NK-92 treated with Interleukin-12 subunit alpha and Interleukin-12 subunit beta, amount 100 ng/mL, for 24 hours (cell line): ENCODE data around the gene PTPRN2.

Experiments used
- DNase-seq: peaks from one replicate; lab custom pipeline; 2025; lab: John Stamatoyannopoulos, UW

Gene PTPRN2

DNA sequence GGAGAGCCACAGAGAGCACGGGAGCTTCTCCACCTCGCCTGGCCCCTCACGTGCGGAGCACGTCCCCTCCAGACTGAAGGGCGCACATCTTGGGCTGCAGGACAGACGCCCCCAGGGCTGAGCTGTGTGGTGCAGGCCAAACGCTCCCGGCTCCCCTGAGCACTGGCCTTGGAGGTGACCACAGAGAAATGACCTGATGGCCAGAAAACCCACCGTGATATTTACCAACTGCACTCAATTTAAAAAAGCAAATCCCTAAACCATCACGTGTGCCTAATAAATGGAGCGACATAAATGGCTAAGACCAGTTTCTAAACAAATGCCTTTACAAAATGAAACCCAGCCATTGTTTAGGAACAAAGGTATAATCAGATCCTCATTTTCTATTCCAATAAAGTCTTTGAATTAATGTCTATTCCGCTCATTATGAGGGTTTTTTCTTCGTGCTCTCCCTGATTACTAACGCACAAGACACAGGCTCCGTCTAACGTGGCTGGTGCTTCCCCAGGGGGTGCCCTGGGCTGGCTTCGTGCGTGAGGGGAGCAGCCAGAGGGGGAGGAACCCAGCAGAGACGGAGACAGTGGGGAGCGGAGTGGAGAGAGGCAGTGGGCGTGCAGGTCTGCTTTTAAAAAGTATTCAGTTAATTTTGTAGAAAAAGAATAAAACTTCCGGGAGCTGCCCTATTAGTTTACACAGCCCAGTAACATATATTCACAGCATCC lies 1060.5 kb downstream of the PTPRN2 start:
- DNase-seq: no peak

DNA sequence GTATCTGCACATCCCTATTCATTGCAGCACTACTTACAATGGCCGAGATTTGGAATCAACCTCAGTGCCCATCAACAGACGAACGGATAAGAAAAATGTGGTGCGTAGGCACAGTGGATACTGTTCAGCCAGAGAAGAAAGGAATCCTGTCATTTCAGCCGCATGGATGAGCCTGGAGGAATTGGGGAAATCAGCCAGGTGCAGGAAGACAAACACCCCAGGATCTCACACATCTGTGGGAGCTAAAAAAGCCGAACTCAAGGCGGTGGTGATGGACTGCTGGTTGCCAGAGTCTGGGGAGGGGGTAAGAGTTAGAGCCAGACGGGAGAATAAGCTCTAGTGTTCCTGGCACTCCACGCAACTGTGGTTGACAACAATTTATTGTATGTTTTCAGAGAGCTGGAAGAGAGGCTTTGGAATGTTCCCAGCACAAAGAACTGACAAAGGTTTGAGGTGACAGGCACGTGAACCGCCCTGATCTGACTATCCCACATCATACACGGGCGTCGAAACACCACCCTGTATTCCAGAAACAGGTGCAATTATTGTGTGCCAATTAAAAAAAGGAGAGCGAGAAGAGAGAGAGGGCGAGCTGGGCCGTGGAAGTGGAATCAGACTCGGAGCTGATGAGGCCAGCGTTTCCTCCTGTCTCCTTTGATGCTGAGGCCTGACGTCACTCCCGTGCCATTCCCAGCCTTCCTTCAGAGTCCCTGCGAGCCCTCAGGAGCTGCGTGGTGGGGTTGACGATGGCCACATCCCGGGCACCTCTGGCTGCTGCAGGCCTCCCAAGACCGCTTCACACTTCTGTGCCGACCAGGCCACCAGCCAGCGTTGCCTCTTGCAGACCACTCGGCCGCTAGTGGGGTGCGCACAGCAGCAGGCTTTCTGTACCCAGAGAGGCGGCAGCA lies 1061.4 kb downstream of the PTPRN2 start:
- DNase-seq: no peak

DNA sequence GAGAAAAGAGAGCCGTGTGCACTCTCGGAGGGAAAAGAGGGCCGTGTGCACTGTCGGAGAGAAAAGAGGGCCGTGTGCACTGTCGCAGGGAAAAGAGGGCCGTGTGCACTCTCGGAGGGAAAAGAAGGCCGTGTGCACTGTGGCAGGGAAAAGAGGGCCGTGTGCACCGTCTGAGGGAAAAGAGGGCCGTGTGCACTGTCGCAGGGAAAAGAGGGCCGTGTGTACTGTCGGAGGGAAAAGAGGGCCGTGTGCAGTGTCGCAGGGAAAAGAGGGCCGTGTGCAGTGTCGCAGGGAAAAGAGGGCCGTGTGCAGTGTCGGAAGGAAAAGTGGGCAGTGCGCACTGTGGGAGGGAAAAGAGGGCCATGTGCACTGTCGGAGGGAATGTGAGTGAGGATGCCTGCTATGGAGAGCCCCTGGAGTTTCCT lies 1062.1 kb downstream of the PTPRN2 start:
- DNase-seq: no peak

DNA sequence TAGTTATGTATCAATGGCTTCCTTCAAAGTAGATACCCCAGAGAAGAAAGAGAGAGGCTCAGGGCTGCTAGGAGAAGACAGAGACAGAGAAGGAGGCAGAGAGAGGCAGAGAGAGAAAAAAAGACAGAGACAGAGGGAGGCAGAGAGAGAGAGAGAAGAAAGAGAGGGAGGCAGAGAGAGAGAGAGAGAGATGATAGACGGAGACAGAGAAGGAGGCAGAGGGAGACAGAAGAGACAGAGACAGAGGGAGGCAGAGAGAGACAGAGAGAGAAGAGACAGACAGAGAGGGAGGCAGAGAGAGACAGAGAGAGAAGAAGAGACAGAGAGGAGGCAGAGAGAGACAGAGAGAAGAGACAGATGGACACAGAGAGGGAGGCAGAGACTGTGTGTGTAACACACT lies 1062.9 kb downstream of the PTPRN2 start:
- no peak for DNase-seq

DNA sequence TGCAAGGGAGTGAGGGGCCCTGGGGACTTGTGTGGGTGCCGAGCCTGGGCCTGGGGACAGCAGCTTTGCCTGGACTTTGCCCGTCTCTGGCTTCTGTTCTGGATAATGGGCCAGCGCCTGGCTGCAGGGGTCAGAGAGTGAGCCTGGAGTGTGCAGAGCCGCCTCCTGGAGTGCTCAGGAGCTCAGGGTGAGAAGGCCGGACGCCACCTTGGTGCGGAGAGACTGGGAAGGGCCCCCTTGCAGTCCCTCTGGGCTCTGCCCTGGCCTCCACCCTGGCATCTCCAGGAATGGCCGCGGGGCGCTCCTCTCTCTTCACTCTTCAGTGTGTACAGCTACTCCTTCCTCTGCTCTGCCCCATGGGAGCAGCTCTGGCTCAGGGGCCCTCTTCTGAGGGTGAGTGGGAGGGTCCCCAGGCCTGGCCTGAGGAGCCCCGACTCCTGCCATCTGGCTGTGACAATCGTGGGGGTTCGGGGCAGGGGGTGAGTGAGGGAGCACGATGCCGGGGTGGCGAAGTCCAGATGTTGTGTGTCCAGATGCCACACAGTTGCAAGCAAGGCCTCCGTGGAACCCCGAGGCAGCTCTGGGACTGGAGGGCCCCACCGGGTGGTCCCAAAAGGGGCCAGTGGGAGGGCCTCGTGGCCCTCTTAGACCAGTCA lies 1063.7 kb downstream of the PTPRN2 start:
- DNase-seq: no peak

DNA sequence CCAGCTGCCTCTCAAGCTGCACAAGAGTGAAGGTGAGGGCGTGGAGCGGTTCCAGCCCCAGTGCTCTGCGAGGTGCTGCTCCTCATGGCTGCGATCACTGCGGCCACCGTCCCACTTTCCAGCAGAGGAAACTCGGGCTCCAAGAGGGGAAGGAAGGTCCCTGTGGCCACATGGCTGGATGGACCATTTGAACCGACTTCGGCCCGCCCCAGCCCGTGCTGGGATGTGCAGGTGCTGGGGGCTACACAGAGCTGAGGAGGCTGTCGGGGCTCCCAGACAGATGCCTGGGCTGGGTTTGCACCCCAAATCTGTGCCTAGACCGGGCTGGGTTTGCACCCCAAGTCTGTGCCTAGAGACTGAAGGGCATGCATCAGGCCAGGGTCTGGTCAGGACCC lies 1064.3 kb downstream of the PTPRN2 start:
- DNase-seq: no peak

DNA sequence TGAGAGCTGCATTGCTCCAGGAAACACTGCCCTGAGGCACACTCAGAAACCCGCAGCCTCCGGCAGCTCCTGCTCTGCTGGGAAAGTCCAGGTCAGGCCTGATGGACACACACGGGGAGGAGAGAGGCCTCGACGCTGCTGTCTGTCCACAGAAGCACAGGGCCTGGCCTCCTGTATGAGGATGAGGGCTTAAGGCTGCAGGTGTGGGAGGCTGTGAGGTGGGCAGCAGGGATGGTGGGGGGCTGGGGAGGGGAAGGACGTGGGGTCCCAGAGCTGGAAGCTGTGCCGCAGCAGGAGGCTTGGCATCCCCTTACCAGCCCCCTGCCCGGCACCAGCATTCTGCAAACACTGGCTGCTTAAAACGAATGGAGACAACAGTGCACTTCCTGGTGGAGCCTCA lies 1064.7 kb downstream of the PTPRN2 start:
- no peak for DNase-seq

DNA sequence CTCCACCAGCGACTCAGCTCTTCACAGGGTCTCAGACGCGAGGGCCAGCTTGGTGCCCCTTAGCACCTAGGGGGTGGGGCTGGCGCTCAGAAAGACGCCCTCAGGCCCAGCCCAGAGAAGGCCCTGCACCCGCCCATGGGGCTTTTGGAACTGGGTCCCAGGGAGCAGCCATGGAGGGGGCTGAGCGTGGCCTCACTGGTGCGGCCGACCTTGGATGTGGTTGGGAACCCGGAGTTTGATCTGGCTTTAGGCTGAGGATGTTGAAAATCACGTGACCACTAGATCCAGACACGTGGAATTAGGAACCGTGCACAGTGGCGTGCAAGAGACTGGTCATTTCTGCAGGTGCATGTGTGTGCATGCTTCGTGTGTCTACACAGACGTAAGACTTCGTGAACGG lies 1065.4 kb downstream of the PTPRN2 start:
- no peak for DNase-seq

DNA sequence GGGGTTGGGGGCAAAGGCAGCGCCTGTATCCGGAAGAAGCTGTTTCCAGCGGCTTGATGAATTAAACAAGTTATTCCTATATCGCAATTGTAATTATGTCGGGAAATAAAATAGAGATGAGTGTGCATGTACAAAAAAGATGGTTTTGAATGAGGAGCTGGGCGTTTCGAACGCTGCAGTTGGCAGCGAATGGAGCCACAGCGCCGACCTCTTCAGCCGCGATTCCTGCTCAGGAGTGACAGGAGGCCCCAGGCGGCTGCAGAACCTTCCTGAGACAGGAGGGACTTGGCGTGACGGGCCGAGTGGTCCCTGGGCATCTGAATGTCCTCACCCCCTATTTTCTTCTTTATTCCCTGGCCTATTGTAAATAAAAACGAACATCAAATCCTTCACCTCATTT lies 1065.9 kb downstream of the PTPRN2 start:
- DNase-seq: no peak

DNA sequence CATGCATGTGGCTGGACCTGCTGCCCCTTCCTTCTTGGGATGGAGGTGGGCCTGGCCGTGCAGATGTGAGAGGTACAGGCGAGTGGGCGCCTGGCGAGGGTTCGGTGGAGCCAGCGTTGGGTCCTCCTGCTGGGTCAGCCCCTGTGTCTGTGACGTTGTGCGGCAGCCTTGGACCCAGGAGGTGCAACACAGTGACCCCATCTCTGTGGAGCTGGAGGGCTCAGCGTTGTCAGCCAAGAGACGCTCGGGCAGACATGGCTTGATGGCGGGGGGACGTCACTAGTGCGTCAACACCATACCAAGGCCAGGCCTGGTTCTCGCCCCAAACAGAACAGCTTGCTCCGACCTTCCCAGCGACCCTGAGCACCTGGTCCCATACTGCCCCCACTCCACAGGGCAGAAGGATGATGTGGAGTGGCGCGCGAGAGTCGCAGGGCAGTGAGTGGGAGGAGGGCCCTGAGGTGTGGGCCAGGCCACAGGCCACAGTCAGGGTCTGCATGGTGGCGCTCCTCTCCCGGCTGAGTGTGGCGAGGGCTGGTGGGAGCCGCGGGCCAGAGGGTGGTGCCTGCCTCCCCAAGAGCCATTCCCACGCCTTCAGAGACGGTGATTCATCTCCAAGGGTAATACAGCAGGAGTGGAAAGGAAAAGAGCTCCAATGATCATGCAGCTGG lies 1066.4 kb downstream of the PTPRN2 start:
- DNase-seq: no peak

DNA sequence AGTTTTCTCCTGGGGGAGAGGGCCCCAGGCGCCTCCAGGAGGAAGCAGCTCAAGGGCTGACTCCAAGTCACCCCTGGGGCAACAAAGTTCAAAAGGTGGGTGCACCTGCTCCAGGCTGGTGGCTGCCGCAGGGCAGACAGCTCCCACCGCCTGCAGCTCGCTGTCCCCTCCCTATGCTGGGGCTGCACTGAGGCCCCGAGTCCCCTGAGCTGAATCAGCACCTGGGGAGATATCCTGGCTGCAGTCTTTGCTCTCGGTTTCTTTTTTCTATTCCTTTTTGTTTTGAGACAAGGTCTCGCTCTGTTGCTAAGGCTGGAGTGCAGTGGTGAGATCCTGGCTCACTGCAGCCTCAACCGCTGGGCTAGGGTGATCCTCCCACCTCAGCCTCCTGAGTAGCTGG lies 1067.4 kb downstream of the PTPRN2 start:
- DNase-seq: no peak

DNA sequence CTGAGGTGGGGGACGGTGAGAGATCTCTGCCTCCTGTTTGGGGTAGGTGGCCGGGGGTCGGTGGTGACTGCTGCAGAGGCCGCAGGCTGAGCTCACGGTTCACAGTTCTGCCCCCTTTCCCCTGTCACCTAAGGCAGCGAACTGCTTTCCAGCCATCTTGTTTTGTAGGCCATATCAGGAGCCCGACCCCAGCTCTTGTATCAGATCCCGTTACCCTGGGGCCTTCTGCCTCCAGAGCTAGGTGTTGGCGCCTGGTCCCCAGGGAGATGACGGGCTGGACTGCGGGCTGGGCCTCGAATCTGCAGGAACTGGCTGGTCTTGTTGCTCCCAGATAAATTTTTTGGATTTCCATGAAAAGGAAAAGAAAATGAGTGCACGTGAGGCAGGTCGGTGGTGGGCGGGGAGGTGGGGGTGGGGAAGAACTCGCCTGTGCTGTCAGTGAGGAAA lies 1067.8 kb downstream of the PTPRN2 start:
- no peak for DNase-seq

DNA sequence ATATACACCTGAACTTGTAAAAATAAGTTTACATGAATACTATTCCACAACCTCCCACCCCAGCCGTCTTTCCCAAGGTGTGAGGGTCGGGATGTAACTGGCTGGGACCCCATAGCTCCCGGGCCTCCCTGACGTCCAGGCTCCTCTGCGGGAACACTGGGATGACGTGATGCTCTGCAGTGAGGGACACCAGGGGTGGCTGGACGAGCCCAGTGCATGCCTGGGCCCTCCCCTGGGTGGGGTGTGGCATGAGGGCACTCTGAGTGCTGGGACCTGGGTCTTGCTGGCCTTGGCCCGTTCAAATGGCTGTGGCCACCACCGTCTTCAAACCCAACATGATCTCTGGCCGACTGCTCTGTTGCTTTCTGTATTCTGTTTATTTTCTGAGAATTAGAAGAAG lies 1068.4 kb downstream of the PTPRN2 start:
- DNase-seq: no peak

DNA sequence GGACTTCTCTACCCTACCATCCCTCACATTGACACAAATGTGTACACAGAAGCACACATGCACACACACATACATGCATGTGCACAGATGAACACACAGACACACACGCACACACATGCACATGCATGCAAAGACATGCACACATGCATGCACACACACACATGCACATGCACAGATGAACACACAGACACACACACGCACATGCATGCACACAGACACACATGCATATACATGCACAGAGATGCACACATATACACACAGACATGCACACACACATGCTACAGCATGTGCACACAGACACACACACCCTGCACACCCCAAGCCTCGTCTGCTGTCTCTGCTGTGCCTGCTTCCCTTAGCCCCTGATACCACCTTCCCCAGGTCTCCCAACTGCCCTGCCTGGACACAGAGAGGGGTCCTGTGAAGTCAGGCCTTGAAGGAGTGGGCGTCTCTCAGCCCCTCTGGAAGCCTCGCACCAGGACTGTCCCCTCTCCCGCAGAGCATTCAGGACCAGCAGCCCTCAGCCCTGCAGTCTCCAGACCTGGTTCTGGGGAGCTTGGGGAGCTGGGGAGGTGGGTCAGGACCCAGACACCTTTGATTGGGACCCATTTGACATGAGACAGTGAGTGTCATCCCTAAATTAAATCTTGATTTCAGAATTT lies 1069.0 kb downstream of the PTPRN2 start:
- no peak for DNase-seq

DNA sequence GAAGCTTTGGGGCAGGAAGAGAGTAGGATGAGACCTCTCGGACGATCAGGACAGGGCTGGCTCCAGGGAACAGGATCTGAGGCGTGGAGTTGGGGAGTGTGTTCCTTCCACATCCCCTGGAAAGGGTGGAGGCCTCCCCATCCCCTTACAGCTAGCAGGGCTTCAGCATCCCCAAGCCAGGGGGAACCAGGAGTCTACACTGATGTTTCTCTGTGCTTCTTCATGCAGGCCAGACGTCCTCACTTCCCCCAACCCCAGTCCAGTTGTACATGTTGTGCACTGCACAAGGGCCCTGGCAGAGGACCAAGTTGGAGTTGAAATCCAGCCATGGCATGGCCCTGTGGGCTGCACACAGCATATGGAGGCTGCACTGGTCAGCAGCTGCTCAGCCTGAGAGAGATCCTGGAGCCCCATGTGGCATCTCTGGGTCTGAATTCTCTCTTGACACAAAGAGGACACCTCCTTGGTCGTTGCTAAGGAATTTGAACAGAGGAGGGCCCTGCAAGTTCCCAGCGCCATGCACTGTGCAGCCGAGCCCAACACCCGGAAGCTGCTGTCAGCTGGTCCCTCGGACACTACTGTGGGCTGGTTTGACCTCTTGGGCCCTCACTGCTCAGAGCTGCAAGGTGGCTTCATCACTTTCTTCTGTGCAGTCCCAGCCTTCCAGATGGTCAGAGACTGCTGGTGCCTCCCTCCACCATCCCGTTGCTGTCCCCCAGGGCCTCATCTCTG lies 1069.7 kb downstream of the PTPRN2 start:
- no peak for DNase-seq

DNA sequence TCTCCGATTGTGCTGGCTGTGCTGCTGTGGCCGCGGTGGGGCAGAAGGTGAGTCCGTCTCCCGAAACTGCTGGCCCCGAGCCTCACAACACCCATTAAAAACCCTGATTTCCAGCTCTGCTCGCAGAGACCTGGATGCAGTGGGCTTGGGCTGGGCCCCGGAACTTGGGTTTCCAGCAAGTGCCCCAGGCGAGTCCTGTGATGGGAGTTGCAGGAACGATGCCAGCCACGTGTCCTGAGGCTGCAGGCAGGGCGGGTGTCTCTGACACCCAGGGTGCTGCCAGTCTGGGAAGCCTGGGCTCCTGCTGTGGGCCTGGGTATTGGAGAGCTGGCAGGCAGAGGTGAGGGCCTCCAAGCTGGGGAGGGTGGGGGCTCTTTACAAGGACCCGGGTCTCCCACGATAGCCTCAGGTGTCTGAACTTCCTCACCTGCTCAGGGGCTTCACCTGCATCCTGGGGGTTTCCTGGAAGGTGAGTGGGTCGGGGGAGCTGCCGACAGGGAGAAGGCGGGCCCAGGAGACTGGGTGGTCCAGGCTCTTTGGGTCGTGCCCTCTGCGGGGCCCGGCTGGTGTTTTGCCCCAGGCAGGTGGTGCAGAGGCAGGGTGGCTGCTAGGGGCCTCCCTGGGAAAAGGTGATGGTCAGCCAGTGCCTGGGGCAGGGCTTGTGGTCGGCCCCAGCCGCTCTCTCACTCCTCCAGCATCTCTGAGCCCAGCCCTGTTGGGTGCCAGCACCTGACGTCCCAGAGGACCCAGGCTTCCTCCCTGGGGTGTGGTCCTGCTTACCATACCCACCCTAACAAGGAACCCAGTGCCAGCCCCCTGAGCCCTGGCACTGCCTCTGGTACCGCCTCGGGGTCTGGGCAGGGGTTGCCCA lies 1070.5 kb downstream of the PTPRN2 start:
- DNase-seq: no peak

DNA sequence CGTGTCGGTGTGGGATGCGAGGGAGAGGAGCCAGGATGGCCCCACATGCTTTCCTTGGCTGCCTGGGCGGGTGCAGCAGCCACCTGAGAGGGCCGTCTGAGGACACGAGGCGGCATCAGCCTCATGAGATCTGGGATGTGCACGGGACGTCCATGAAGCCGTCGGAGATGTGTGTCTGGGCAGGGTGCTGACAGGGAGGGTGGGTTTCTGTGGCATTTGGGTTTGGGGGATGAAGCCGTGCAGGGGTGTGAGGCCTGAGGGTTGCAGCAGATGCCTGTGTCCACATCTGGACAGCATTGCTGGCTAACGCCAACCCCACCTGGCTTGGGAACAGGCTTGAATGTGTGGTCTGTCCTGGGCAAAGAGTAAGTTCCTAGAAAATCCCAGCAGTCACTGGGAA lies 1071.3 kb downstream of the PTPRN2 start:
- no peak for DNase-seq

DNA sequence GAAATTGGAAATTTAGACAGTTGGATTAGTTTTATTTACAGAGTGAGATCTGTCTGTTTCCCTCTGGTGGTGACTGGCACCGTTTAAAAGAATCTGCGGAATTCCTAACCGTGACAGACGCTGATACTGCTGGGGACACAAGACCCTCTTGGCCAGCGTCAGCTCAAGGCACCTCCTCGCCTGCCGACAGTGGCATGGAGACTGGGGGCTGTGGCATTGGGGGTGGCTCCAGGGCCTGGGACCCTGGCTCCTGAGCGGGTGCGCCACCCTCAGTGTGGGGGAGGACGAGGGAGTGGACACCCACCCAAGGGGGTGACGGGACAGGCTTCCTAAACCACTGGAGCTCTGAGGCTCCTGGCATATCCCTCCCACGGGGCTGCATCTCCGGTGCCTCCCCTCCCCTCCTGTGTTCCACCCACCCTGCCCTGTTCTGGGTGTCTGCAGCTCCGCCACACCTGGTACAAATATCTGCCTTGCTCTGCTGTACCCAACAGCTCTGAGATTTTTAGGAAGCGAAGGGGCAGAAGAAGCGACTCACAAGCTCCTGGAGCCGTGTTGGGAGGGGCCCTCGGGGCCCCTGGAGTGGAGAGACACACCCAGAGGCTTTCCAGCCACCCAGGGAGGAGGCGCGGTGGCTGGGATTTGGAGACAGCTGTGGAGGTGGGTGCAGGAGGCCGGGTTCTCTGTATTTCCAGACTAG lies 1072.1 kb downstream of the PTPRN2 start:
- no peak for DNase-seq

DNA sequence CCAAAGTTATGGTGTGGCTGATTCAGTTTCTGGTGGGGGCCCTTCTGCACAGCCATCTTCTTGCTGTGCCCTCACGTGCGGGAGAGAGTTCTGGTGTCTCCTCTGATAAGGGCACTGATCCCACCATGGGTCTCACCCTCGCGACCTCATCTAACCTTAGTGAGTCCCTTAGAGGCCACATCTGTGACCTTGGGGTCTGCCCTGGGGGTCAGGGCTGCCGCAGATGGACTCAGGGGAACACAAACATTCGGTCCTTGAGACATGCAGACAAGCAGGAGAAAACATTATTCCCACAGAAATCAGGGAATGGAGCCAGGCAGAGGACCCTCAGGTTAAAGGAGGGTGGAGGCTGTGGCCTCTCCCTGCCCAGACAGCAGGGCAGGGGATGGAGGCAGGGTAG lies 1072.9 kb downstream of the PTPRN2 start:
- no peak for DNase-seq
